CD14-positive monocyte (primary cell): Measurements from ENCODE around the gene LAMB4. TPM values are rescaled to one million over a fixed set of nuclear protein-coding genes. Genes with fewer than 3 reads are reported as not detected.

Source experiments
- DNase-seq, 3 donors: peaks; one replicate each; pipeline ENCODE4 v3.0.0-alpha.2; 2011 to 2022
- H2AFZ ChIP-seq: 2 replicates; pipeline ENCODE4 v1.6.0; 2012; ENCODE audit warnings: mild to moderate bottlenecking, low read depth, low read length, inconsistent platforms; ENCODE audit not compliant: insufficient read depth, poor library complexity, severe bottlenecking
- H3K27ac ChIP-seq, 2 donors: 1 replicate in 1 of 2; 2 replicates in 1 of 2; pipeline ENCODE4 v1.5.1; 2012 to 2013; ENCODE audit warnings: low read length in 2 of 2, control low read depth in 1 of 2, inconsistent platforms in 1 of 2, low read depth in 1 of 2, mild to moderate bottlenecking in 1 of 2
- H3K27me3 ChIP-seq, 2 donors: one replicate each; pipeline versions ENCODE4 v1.6.0 to v1.6.1; 2011 to 2013; ENCODE audit warnings: low read length in 2 of 2; ENCODE audit not compliant: control insufficient read depth in 2 of 2, insufficient read depth in 2 of 2
- H3K36me3 ChIP-seq, 2 donors: replicated peaks in 1 of 2; 1 replicate in 1 of 2; 2 replicates in 1 of 2; pipeline versions ENCODE4 v1.5.1 to v1.6.1; 2012 to 2013; ENCODE audit warnings: low read length in 2 of 2, control low read depth in 1 of 2, inconsistent platforms in 1 of 2, mild to moderate bottlenecking in 1 of 2; ENCODE audit not compliant: insufficient read depth in 2 of 2, control insufficient read depth in 1 of 2
- H3K4me1 ChIP-seq, 2 donors: 1 replicate in 1 of 2; 2 replicates in 1 of 2; pipeline versions ENCODE4 v1.5.1 to v1.6.1; 2012 to 2013; ENCODE audit warnings: low read length in 2 of 2, control low read depth in 1 of 2, inconsistent platforms in 1 of 2, mild to moderate bottlenecking in 1 of 2, moderate library complexity in 1 of 2; ENCODE audit not compliant: insufficient read depth in 2 of 2, control insufficient read depth in 1 of 2
- H3K4me2 ChIP-seq: replicated peaks from 2 replicates; pipeline ENCODE3; 2012; ENCODE audit warnings: low read length, moderate library complexity, mild to moderate bottlenecking; ENCODE audit not compliant: poor library complexity, severe bottlenecking; ENCODE audit errors: extremely low read depth
- H3K4me3 ChIP-seq, 3 experiments: fragments of 200-600 bp in 1 of 3; sonication (generic) in 1 of 3; replicated peaks in 1 of 3; 1 replicate in 2 of 3; 2 replicates in 1 of 3; pipeline ENCODE4 v1.5.1; 2011 to 2013; ENCODE audit warnings: low read length in 3 of 3, mild to moderate bottlenecking in 3 of 3, control low read depth in 2 of 3, low read depth in 2 of 3, inconsistent platforms in 1 of 3, moderate library complexity in 1 of 3
- H3K79me2 ChIP-seq: 2 replicates; pipeline ENCODE4 v1.6.0; 2012; ENCODE audit warnings: mild to moderate bottlenecking, control low read depth, inconsistent platforms, low read length, moderate library complexity; ENCODE audit not compliant: insufficient read depth
- H3K9ac ChIP-seq: 2 replicates; pipeline ENCODE4 v1.6.0; 2017; ENCODE audit warnings: low read length, mild to moderate bottlenecking; ENCODE audit not compliant: insufficient read depth, poor library complexity, severe bottlenecking
- H3K9me3 ChIP-seq, 2 donors: replicated peaks in 1 of 2; 1 replicate in 1 of 2; 2 replicates in 1 of 2; pipeline versions ENCODE4 v1.5.1 to v1.6.1; 2012 to 2013; ENCODE audit warnings: low read length in 2 of 2, control low read depth in 1 of 2; ENCODE audit not compliant: control insufficient read depth in 1 of 2, insufficient read depth in 1 of 2
- H4K20me1 ChIP-seq: 2 replicates; pipeline ENCODE4 v1.6.0; 2012; ENCODE audit warnings: mild to moderate bottlenecking, low read length, control low read depth, moderate library complexity; ENCODE audit not compliant: insufficient read depth
- H3K27ac Mint-ChIP-seq, 7 donors: one replicate each; pipeline ENCODE4 v1.8.0; 2020; ENCODE audit warnings: mild to moderate bottlenecking in 7 of 7, mixed read lengths in 7 of 7, moderate library complexity in 6 of 7, inconsistent platforms in 2 of 7
- H3K27me3 Mint-ChIP-seq, 3 donors: one replicate each; pipeline ENCODE4 v1.8.0; 2021 to 2022; ENCODE audit warnings: low read depth in 3 of 3, mild to moderate bottlenecking in 3 of 3, mixed read lengths in 3 of 3, moderate library complexity in 3 of 3, inconsistent platforms in 1 of 3
- H3K36me3 Mint-ChIP-seq, 2 donors: one replicate each; pipeline ENCODE4 v1.8.0; 2020; ENCODE audit warnings: mixed read lengths in 2 of 2, inconsistent platforms in 1 of 2, mild to moderate bottlenecking in 1 of 2
- H3K4me1 Mint-ChIP-seq: one replicate; pipeline ENCODE4 v1.8.0; 2020; ENCODE audit warnings: mild to moderate bottlenecking, mixed read lengths
- H3K4me3 Mint-ChIP-seq, 2 donors: one replicate each; pipeline ENCODE4 v1.8.0; 2020; ENCODE audit warnings: mild to moderate bottlenecking in 2 of 2, mixed read lengths in 2 of 2, moderate library complexity in 1 of 2
- H3K9me3 Mint-ChIP-seq, 7 donors: one replicate each; pipeline ENCODE4 v1.8.0; 2020 to 2022; ENCODE audit warnings: mixed read lengths in 7 of 7, mild to moderate bottlenecking in 6 of 7, moderate library complexity in 6 of 7, inconsistent platforms in 2 of 7
- WGBS: methylation state at CpG from one replicate; pipeline ENCODE4 v1.1.5; 2013; ENCODE audit warnings: missing lambda C conversion rate; ENCODE audit not compliant: insufficient coverage; 5-methylcytosine and 5-hydroxymethylcytosine counted together
- intact Hi-C, 2 donors: fragments of 100-400 bp; cut with micrococcal nuclease; formaldehyde crosslinking; loops; one replicate each; pipeline versions ENCODE4 v1.15.0 to v1.15.1; 2023
- polyA plus RNA-seq, 3 donors: library from polyadenylated mRNA; depleted of rRNA in 1 of 3; unstranded in 2 of 3; stranded (reverse) in 1 of 3; fragments of 300-500 nt in 2 of 3; fragments of >200 nt in 1 of 3; fragmentation: Illumina TruSeq in 2 of 3; gene quantifications; 1 replicate in 2 of 3; 2 replicates in 1 of 3; pipeline ENCODE4 v1.2.3, GENCODE V29; 2012 to 2021
- TF ChIP-seq, protein P1 (sequence below): fragments of 200-600 bp; IDR thresholded peaks from one replicate; pipeline ENCODE4 v1.8.0; 2022; ENCODE audit warnings: antibody characterized with exemption, mild to moderate bottlenecking

Gene LAMB4
- polyA plus RNA-seq, 3 donors, result not detected

DNA sequence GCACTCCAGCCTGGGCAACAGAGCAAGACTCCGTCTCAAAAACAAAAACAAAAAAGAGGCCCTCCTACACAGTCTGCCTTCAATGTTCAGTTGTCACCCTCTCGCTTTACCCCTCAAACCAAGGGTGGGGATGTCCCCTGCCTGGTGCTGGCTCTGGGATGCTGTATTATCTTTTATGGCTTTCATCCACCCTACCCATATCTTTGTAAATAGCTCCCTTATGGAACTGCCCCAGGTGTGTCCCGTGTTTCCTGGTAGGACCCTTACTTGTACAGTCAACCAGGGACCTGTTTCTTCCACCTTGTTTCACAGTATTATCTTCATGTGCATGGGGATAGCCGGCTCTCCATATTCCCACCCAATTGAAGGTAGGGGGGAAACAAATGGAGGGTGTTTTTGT is 111.5 kb downstream of the LAMB4 start:
- no peak overlapping the region for H2AFZ ChIP-seq
- no peak overlapping the region for H3K4me3 ChIP-seq
- H3K27me3 Mint-ChIP-seq, result peaks cover 3 to 11% (median 6%) of the 10 kb centered on the region in 3 donors
- H3K27me3 ChIP-seq, result no peaks in the 10 kb centered on the region
- no peak overlapping the region for H3K9ac ChIP-seq
- TF ChIP-seq, protein P1, sequence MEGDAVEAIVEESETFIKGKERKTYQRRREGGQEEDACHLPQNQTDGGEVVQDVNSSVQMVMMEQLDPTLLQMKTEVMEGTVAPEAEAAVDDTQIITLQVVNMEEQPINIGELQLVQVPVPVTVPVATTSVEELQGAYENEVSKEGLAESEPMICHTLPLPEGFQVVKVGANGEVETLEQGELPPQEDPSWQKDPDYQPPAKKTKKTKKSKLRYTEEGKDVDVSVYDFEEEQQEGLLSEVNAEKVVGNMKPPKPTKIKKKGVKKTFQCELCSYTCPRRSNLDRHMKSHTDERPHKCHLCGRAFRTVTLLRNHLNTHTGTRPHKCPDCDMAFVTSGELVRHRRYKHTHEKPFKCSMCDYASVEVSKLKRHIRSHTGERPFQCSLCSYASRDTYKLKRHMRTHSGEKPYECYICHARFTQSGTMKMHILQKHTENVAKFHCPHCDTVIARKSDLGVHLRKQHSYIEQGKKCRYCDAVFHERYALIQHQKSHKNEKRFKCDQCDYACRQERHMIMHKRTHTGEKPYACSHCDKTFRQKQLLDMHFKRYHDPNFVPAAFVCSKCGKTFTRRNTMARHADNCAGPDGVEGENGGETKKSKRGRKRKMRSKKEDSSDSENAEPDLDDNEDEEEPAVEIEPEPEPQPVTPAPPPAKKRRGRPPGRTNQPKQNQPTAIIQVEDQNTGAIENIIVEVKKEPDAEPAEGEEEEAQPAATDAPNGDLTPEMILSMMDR, result no peak
- H3K4me1 Mint-ChIP-seq, result no peaks in the 10 kb centered on the region
- no peaks in the 10 kb centered on the region for H3K36me3 ChIP-seq
- H3K4me3 Mint-ChIP-seq, result no peak overlapping the region
- no peak overlapping the region for H3K4me2 ChIP-seq
- no peaks in the 10 kb centered on the region for H3K4me1 ChIP-seq
- DNase-seq, result no peak
- no peaks in the 10 kb centered on the region for H3K9me3 ChIP-seq
- H4K20me1 ChIP-seq, result no peaks in the 10 kb centered on the region
- H3K9me3 Mint-ChIP-seq, result no peaks in the 10 kb centered on the region
- H3K79me2 ChIP-seq, result no peaks in the 10 kb centered on the region
- no peak overlapping the region for H3K27ac Mint-ChIP-seq
- no peak overlapping the region for H3K27ac ChIP-seq
- WGBS, result no CpG with 5 or more reads among the region's 4 CpGs
- intact Hi-C loops, result no loop called here
- H3K36me3 Mint-ChIP-seq, result no peaks in the 10 kb centered on the region

DNA sequence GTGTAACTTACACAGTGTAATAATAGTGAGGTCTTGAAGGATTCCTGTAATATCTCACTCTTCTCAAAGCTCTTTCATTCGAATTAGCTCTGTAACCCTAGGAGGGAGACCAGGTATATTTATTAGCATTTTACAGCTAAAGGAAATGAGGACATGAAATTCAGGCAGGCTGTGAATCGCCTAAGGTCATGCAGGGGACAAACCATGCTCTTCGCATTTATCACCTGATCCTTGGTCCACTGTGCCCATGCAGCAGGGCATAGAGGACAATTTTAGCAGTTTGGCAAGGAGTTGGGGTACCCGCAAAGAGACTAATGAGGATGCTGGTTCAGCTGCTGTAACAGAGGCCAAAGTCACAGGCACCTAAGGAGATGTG is 112.4 kb downstream of the LAMB4 start:
- Histone ChIP-seq H3K4me3 (no peak overlapping the region), H3K27me3 (no peaks in the 10 kb centered on the region), H3K79me2 (no peaks in the 10 kb centered on the region), H3K9ac (no peak overlapping the region), H3K27ac (no peak overlapping the region), H4K20me1 (no peaks in the 10 kb centered on the region), H3K36me3 (no peaks in the 10 kb centered on the region), H2AFZ (no peak overlapping the region), H3K9me3 (no peaks in the 10 kb centered on the region), H3K4me2 (no peak overlapping the region), H3K4me1 (no peaks in the 10 kb centered on the region)
- 100% methylated on average over 2 of the region's 4 CpGs for WGBS
- Mint-ChIP-seq H3K4me3 (no peak overlapping the region), H3K9me3 (no peaks in the 10 kb centered on the region), H3K36me3 (no peaks in the 10 kb centered on the region), H3K27me3 (peaks cover 1 to 8% (median 4%) of the 10 kb centered on the region in 3 donors), H3K4me1 (no peaks in the 10 kb centered on the region), H3K27ac (no peak overlapping the region)
- TF ChIP-seq, protein P1, result no peak
- intact Hi-C loops, result no loop called here
- DNase-seq, result no peak
